NCI-H2196 (cell line): ENCODE data around the gene MAMDC2.

ENCODE experiments used
- DNase-seq: peaks from one replicate; lab custom pipeline; 2025; ENCODE audit not compliant: unreplicated experiment; lab: John Stamatoyannopoulos, UW

Gene MAMDC2

GRCh38 chr9:70061776-70062175 is 18.1 kb downstream of the MAMDC2 start:
- DNase-seq: peak; percentile 4

- no peak for DNase-seq
These were observed 20.8 kb downstream of the MAMDC2 start for GRCh38 chr9:70064496-70064895.

- no peak for DNase-seq
These were observed 21.9 kb downstream of the MAMDC2 start for GRCh38 chr9:70065572-70065971.

GRCh38 chr9:70066418-70066817 is 22.8 kb downstream of the MAMDC2 start:
- no peak for DNase-seq

GRCh38 chr9:70066874-70067273 is 23.2 kb downstream of the MAMDC2 start:
- DNase-seq: no peak

GRCh38 chr9:70069704-70070103 is 26.1 kb downstream of the MAMDC2 start:
- DNase-seq: no peak

GRCh38 chr9:70073193-70073592 is 29.5 kb downstream of the MAMDC2 start:
- DNase-seq: no peak

GRCh38 chr9:70073756-70074155 is 30.1 kb downstream of the MAMDC2 start:
- DNase-seq: no peak

- DNase-seq: no peak
These were observed 33.0 kb downstream of the MAMDC2 start for GRCh38 chr9:70076678-70077077.

- DNase-seq: peak; percentile 37
These were observed 35.9 kb downstream of the MAMDC2 start for GRCh38 chr9:70079417-70080037.

GRCh38 chr9:70080481-70081119 is 37.0 kb downstream of the MAMDC2 start:
- peak; percentile 67 for DNase-seq

- peak; percentile 33 for DNase-seq
These were observed 37.5 kb downstream of the MAMDC2 start for GRCh38 chr9:70081120-70081495.

- DNase-seq: no peak
These were observed 39.8 kb downstream of the MAMDC2 start for GRCh38 chr9:70083429-70083828.

- no peak for DNase-seq
These were observed 41.6 kb downstream of the MAMDC2 start for GRCh38 chr9:70085241-70085640.

- DNase-seq: no peak
These were observed 47.5 kb downstream of the MAMDC2 start for GRCh38 chr9:70091103-70091502.

GRCh38 chr9:70091572-70091971 is 47.9 kb downstream of the MAMDC2 start:
- peak; percentile 18 for DNase-seq

GRCh38 chr9:70092190-70092589 is 48.5 kb downstream of the MAMDC2 start:
- DNase-seq: no peak

- no peak for DNase-seq
These were observed 49.4 kb downstream of the MAMDC2 start for GRCh38 chr9:70093095-70093494.

- DNase-seq: peak; percentile 48
These were observed 50.3 kb downstream of the MAMDC2 start for GRCh38 chr9:70093944-70094343.

- DNase-seq: no peak
These were observed 51.1 kb downstream of the MAMDC2 start for GRCh38 chr9:70094747-70095146.

- DNase-seq: no peak
These were observed 53.5 kb downstream of the MAMDC2 start for GRCh38 chr9:70097187-70097586.

- no peak for DNase-seq
These were observed 56.7 kb downstream of the MAMDC2 start for GRCh38 chr9:70100362-70100761.

- no peak for DNase-seq
These were observed 57.6 kb downstream of the MAMDC2 start for GRCh38 chr9:70101265-70101664.
